PC-3 (cell line): ENCODE measurements around the gene CTNND2. TPM values are rescaled to one million over a fixed set of nuclear protein-coding genes. Genes with fewer than 3 reads are reported as not detected.

ENCODE experiments used
- ATAC-seq: fragments of 200-7000 bp; cut with Tn5 transposase; 2 replicates; pipeline ENCODE4 v1.9.1; 2020; ENCODE audit warnings: mild to moderate bottlenecking, moderate library complexity
- BruUV-seq: library from RNA; stranded (reverse); fragments of 400-500 nt; replicated peaks from 2 replicates; lab custom pipeline; 2021; lab: Mats Ljungman, UMichigan
- CTCF ChIA-PET: fragments of 300-600 bp; sonication (Branson Sonifier 250); formaldehyde crosslinking; loops from one replicate; lab custom pipeline; 2022; ENCODE audit warnings: antibody characterized with exemption; lab: Charles Lee
- POLR2A ChIA-PET: fragments of 300-600 bp; sonication (Branson Sonifier 250); formaldehyde crosslinking; loops from one replicate; lab custom pipeline; 2022; ENCODE audit warnings: antibody characterized with exemption; ENCODE audit not compliant: unreplicated experiment; lab: Charles Lee
- DNase-seq: peaks from one replicate; pipeline ENCODE4 v3.0.0-alpha.2; 2015
- H2AFZ ChIP-seq: fragments of 300-600 bp; sonication (generic); 2 replicates; pipeline ENCODE4 v1.6.0; 2016; ENCODE audit warnings: antibody characterized with exemption, low read length
- H3F3A ChIP-seq: fragments of 300-600 bp; sonication (generic); one replicate; pipeline ENCODE4 v1.6.0; 2017; ENCODE audit warnings: antibody characterized with exemption, low read length, control low read depth, mild to moderate bottlenecking; ENCODE audit not compliant: unreplicated experiment
- H3K27ac ChIP-seq: fragments of 300-600 bp; sonication (generic); 2 replicates; pipeline ENCODE4 v1.5.1; 2016; ENCODE audit warnings: mild to moderate bottlenecking, low read length
- H3K27me3 ChIP-seq: fragments of 300-600 bp; sonication (generic); 2 replicates; pipeline ENCODE4 v1.6.1; 2016; ENCODE audit warnings: low read length, mixed read lengths
- H3K36me3 ChIP-seq: fragments of 300-600 bp; sonication (generic); 2 replicates; pipeline ENCODE4 v1.6.1; 2016; ENCODE audit warnings: low read depth, mixed run types, low read length, mixed read lengths
- H3K4me1 ChIP-seq: fragments of 300-600 bp; sonication (generic); 2 replicates; pipeline ENCODE4 v1.5.1; 2016; ENCODE audit warnings: low read length; ENCODE audit not compliant: insufficient read depth
- H3K4me2 ChIP-seq: fragments of 300-600 bp; sonication (generic); 2 replicates; pipeline ENCODE4 v1.6.0; 2016; ENCODE audit warnings: low read length
- H3K4me3 ChIP-seq: fragments of 300-600 bp; sonication (generic); 2 replicates; pipeline ENCODE4 v1.5.1; 2016; ENCODE audit warnings: mild to moderate bottlenecking, low read length, mixed read lengths
- H3K79me2 ChIP-seq: fragments of 300-600 bp; sonication (generic); 2 replicates; pipeline ENCODE4 v1.6.1; 2017; ENCODE audit warnings: low read length, mixed read lengths
- H3K9ac ChIP-seq: fragments of 300-600 bp; sonication (generic); 2 replicates; pipeline ENCODE4 v1.6.0; 2016; ENCODE audit warnings: mild to moderate bottlenecking, low read length
- H3K9me2 ChIP-seq: fragments of 300-600 bp; sonication (generic); replicated peaks from 2 replicates; pipeline ENCODE4 v1.6.1; 2016; ENCODE audit warnings: mixed run types, low read length, mixed read lengths
- H3K9me3 ChIP-seq: fragments of 300-600 bp; sonication (generic); 2 replicates; pipeline ENCODE4 v1.6.1; 2016; ENCODE audit warnings: low read length, mixed read lengths
- H4K20me1 ChIP-seq: fragments of 300-600 bp; sonication (generic); 2 replicates; pipeline ENCODE4 v1.6.1; 2016; ENCODE audit warnings: low read length, mixed read lengths
- EZH2 ChIP-seq: fragments of 300-600 bp; sonication (generic); IDR thresholded peaks from one replicate; pipeline ENCODE4 v1.6.1; 2017; ENCODE audit warnings: antibody characterized with exemption, mild to moderate bottlenecking, low read length; ENCODE audit not compliant: unreplicated experiment
- EZH2phosphoT487 ChIP-seq: fragments of 300-600 bp; sonication (generic); IDR thresholded peaks from 2 replicates; pipeline ENCODE4 v1.6.1; 2018; ENCODE audit warnings: mild to moderate bottlenecking, antibody characterized with exemption, low read length, borderline replicate concordance
- intact Hi-C: fragments of 100-400 bp; cut with micrococcal nuclease; formaldehyde crosslinking; loops from 2 replicates; pipeline ENCODE4 v1.9.0; 2023
- total RNA-seq: library from RNA; depleted of rRNA; stranded (reverse); fragments of >200 nt; gene quantifications from 2 replicates; pipeline ENCODE4 v1.2.3, GENCODE V29; 2014
- TF ChIP-seq, protein P1 (sequence below): fragments of 300-600 bp; sonication (generic); conservative IDR thresholded peaks from 2 replicates; pipeline ENCODE4 v1.5.1; 2017; ENCODE audit warnings: antibody characterized with exemption, low read depth, mild to moderate bottlenecking, low read length

The CTNND2 gene
- total RNA-seq, 1 experiment from 2014 or later: 1.8 TPM

DNA sequence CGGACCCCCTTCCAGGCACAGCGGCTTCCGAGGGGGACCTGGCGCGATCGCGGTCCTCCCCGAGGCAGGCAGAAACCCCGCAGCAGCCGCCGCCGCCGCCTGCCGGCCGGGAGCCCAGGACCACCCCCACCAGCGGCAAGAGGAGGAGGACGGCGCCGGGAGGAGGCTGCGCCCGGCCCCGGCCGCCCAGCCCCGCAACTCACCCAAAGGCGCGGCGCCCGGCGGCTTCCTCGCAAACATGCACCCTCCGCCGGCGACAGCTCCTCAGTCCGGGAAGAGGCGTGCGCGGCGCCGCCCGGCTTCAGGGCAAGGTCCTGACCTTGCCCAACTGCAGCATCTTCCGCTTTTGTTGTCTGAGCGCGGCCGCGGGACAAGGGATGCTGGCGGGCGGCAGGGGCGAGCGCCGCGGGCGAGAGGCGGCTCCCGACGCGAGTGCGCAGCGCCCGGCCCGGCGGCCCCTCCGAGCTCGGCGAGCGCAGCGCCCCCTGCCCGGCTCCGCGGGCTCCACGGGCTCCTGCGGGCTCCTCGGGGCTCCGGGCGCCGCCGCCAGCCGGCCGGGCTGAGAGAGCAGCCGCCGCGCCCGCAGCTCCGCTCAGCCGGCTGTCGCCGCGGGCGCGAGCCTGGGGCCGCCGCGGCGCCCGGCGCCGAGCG, 507 bp downstream of the CTNND2 start:
- Histone ChIP-seq H3K27ac (no peak overlapping the region), H2AFZ (peak overlapping the region; percentile 82)

DNA sequence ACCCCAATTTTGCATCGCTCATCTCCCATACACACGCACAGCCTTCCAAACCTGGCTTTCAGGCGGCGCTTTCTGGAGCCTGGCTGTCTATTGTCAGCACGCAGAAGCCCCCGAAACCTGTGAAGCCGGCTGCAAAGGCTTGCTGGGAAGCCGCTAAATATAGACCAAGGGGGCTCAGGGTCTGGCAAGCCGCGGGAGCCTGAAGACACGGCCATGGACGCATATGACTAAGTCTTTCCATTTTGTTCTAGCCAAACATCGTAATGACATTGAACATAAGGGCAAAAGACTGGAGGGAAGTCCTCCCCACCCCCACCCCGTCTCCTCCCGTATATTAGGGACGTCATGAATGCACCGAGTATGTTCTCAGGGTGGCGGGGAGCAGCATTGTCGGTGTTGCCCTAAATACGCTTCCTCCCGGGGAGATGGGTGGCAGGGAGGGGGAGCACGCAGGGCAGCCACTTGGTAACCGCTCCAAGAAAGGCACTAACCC, 1.1 kb downstream of the CTNND2 start:
- BruUV-seq: no TSS peak
- peaks cover 11% of the 10 kb centered on the region for H3K4me1 ChIP-seq
- no peaks in the 10 kb centered on the region for H3K9me3 ChIP-seq
- no peaks in the 10 kb centered on the region for H3F3A ChIP-seq
- H3K36me3 ChIP-seq: no peaks in the 10 kb centered on the region
- H4K20me1 ChIP-seq: no peaks in the 10 kb centered on the region
- ATAC-seq (peak; percentile 2; the same call in 1 of the 2 replicates), DNase-seq (no peak)
- peak overlapping the region; percentile 82 for H2AFZ ChIP-seq
- H3K9ac ChIP-seq: no peak overlapping the region
- POLR2A ChIA-PET: no interaction called here
- peak; percentile 85 for TF ChIP-seq EZH2
- TF ChIP-seq, protein P1, sequence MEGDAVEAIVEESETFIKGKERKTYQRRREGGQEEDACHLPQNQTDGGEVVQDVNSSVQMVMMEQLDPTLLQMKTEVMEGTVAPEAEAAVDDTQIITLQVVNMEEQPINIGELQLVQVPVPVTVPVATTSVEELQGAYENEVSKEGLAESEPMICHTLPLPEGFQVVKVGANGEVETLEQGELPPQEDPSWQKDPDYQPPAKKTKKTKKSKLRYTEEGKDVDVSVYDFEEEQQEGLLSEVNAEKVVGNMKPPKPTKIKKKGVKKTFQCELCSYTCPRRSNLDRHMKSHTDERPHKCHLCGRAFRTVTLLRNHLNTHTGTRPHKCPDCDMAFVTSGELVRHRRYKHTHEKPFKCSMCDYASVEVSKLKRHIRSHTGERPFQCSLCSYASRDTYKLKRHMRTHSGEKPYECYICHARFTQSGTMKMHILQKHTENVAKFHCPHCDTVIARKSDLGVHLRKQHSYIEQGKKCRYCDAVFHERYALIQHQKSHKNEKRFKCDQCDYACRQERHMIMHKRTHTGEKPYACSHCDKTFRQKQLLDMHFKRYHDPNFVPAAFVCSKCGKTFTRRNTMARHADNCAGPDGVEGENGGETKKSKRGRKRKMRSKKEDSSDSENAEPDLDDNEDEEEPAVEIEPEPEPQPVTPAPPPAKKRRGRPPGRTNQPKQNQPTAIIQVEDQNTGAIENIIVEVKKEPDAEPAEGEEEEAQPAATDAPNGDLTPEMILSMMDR: no peak
- TF ChIP-seq EZH2phosphoT487: no peak
- H3K9me2 ChIP-seq: no peaks in the 10 kb centered on the region
- H3K79me2 ChIP-seq: no peaks in the 10 kb centered on the region
- H3K4me3 ChIP-seq: peak overlapping the region; percentile 71
- H3K4me2 ChIP-seq: peak overlapping the region; percentile 93
- peaks cover 51% of the 10 kb centered on the region for H3K27me3 ChIP-seq
- intact Hi-C loops: no loop called here
- H3K27ac ChIP-seq: no peak overlapping the region
- CTCF ChIA-PET: interaction anchor here (0.6 to 0.7 kb wide), 4 partner anchors 120 to 1483 kb away, joined by 3 read pairs; no protein-coding TSS in a partner anchor

More for the DNA sequence above, 507 bp downstream of the CTNND2 start:
- TF ChIP-seq EZH2 (peak; percentile 74), EZH2phosphoT487 (peak; percentile 18; the same call in 1 of the 2 replicates)
- TF ChIP-seq, protein P1: no peak; the same call in 1 of the 2 replicates
- Histone ChIP-seq H3K27me3 (peaks cover 55% of the 10 kb centered on the region), H4K20me1 (no peaks in the 10 kb centered on the region), H3K9me2 (no peaks in the 10 kb centered on the region), H3K9ac (no peak overlapping the region), H3K4me2 (peak overlapping the region; percentile 93), H3K9me3 (no peaks in the 10 kb centered on the region), H3K4me3 (peak overlapping the region; percentile 71), H3K4me1 (peaks cover 11% of the 10 kb centered on the region), H3F3A (no peaks in the 10 kb centered on the region), H3K79me2 (no peaks in the 10 kb centered on the region), H3K36me3 (no peaks in the 10 kb centered on the region)
- DNase-seq: peak; percentile 57
- no TSS peak for BruUV-seq
- CTCF ChIA-PET: interaction anchor here (0.6 to 0.7 kb wide), 3 partner anchors 1131 to 1482 kb away, joined by 3 read pairs; no protein-coding TSS in a partner anchor
- POLR2A ChIA-PET: no interaction called here
- ATAC-seq: peak; percentile 76
- intact Hi-C loops: no loop called here

DNA sequence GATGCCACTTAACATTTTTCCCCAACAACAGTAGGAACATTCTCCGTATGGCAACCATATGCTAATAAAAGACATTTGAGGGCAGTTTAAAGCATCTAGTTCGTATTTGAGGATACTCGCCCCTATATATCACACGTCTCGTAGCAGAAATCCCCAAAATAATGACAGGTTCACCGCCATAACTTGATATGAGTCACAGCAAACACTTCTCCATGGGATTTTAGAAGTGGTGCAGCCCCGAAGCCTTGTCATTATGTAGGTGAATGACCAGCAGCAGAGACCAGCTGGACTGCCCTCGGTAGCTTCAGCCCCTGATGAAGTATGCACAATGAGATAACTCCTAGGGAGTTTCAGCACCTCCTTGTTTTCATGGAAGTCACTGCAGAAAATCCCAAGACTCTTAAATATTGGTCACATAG, 2.0 kb downstream of the CTNND2 start:
- Histone ChIP-seq H3F3A (no peaks in the 10 kb centered on the region), H3K9me3 (no peaks in the 10 kb centered on the region), H3K4me2 (no peak overlapping the region), H3K36me3 (no peaks in the 10 kb centered on the region), H3K79me2 (no peaks in the 10 kb centered on the region), H3K27me3 (peaks cover 42% of the 10 kb centered on the region), H3K4me3 (no peak overlapping the region), H4K20me1 (no peaks in the 10 kb centered on the region), H3K9me2 (no peaks in the 10 kb centered on the region), H3K9ac (no peak overlapping the region), H3K4me1 (peaks cover 11% of the 10 kb centered on the region), H2AFZ (no peak overlapping the region), H3K27ac (no peak overlapping the region)
- intact Hi-C loops: no loop called here
- BruUV-seq: no TSS peak
- TF ChIP-seq EZH2 (no peak), EZH2phosphoT487 (no peak)
- TF ChIP-seq, protein P1: no peak
- ChIA-PET CTCF (interaction anchor here (0.6 kb wide), 1 partner anchor 121 kb away, joined by 3 read pairs; no protein-coding TSS in a partner anchor), POLR2A (no interaction called here)
- ATAC-seq (no peak), DNase-seq (no peak)
